Small intestine (tissue), 7 donors: Measurements from ENCODE around the gene FXYD2. TPM values are rescaled to one million over a fixed set of nuclear protein-coding genes. Genes with fewer than 3 reads are reported as not detected.

Experiments
- DNase-seq, 2 donors: peaks; one replicate each; pipeline versions ENCODE4 v3.0.0 to v3.0.0-alpha.2; 2013
- FAIRE-seq: peaks from 2 replicates; lab custom pipeline; 2012; peaks lifted over from hg19 to GRCh38; lab: Jason Lieb, UNC
- H3K27ac ChIP-seq, 3 donors: one replicate each; pipeline ENCODE4 v1.5.1; 2013; ENCODE audit warnings: low read length in 2 of 3, mild to moderate bottlenecking in 2 of 3, control low read depth in 1 of 3, inconsistent platforms in 1 of 3, low read depth in 1 of 3, moderate library complexity in 1 of 3
- H3K27me3 ChIP-seq, 3 donors: one replicate each; pipeline ENCODE4 v1.6.1; 2013; ENCODE audit warnings: low read length in 3 of 3, inconsistent platforms in 1 of 3; ENCODE audit not compliant: control insufficient read depth in 3 of 3, insufficient read depth in 3 of 3
- H3K36me3 ChIP-seq, 3 donors: one replicate each; pipeline ENCODE4 v1.6.1; 2013; ENCODE audit warnings: low read length in 3 of 3, inconsistent platforms in 1 of 3, low read depth in 1 of 3, mild to moderate bottlenecking in 1 of 3, moderate library complexity in 1 of 3; ENCODE audit not compliant: control insufficient read depth in 3 of 3, insufficient read depth in 2 of 3
- H3K4me1 ChIP-seq, 3 donors: one replicate each; pipeline ENCODE4 v1.6.1; 2013; ENCODE audit warnings: low read length in 2 of 3, inconsistent platforms in 1 of 3, low read depth in 1 of 3, mild to moderate bottlenecking in 1 of 3, moderate library complexity in 1 of 3; ENCODE audit not compliant: control insufficient read depth in 3 of 3, insufficient read depth in 2 of 3
- H3K4me3 ChIP-seq, 3 donors: one replicate each; pipeline ENCODE4 v1.5.1; 2013; ENCODE audit warnings: low read length in 3 of 3, control low read depth in 1 of 3, inconsistent platforms in 1 of 3, low read depth in 1 of 3, mild to moderate bottlenecking in 1 of 3, moderate library complexity in 1 of 3
- H3K9me3 ChIP-seq, 2 donors: one replicate each; pipeline ENCODE4 v1.6.1; 2013; ENCODE audit warnings: low read depth in 1 of 2, low read length in 1 of 2; ENCODE audit not compliant: control insufficient read depth in 2 of 2, insufficient read depth in 1 of 2
- WGBS, 3 donors: extraction: QIAGEN DNeasy Blood & Tissue Kit; methylation state at CpG; one replicate each; pipeline ENCODE4 v1.1.7; 2013; 5-methylcytosine and 5-hydroxymethylcytosine counted together
- polyA plus RNA-seq, 4 donors: library from polyadenylated mRNA; stranded (reverse) in 3 of 4; unstranded in 1 of 4; fragments of 200-250 nt in 3 of 4; fragments of 120-200 nt in 1 of 4; gene quantifications; one replicate each; pipeline versions ENCODE4 v1.2.1 to v1.2.3, GENCODE V29; 2013
- donor health status: healthy with polysubstance abuse.
- donor health status: control.
- donor health status: control.
- donor health status: Bipolar disorder and iron deficiency.
- donor health status: healthy.

Gene FXYD2
- polyA plus RNA-seq, 4 donors: 2.2 to 136 (median 3.2) TPM; not detected in 1

DNA sequence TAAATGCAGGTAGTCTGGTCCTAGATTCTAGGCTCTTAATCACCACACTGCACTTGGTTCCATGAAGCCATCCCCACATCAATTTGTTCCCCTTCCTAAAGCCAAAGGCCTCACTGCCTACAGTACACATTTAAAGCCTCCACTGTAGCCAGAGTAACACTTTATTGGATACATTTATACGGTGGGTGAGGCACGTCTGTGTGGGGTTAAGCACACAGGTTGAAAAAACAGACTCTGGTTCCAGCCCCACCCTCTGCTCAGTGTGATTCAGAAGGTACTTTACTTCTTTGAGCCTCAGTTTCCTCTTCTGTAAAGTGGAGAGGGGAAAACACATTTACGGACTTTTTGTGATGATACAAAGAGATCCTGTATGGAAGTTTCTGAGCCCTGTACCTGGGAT is 50.0 kb downstream of the FXYD2 start:
- H3K27me3 ChIP-seq: peaks cover 0 to 2% (median 0%) of the 10 kb centered on the region in 3 donors
- no peaks in the 10 kb centered on the region for H3K4me1 ChIP-seq
- H3K36me3 ChIP-seq: peaks cover 0 to 3% (median 0%) of the 10 kb centered on the region in 3 donors
- no peak for DNase-seq
- no peak overlapping the region for H3K27ac ChIP-seq
- no peak for FAIRE-seq
- no peaks in the 10 kb centered on the region for H3K9me3 ChIP-seq
- 48 to 81% (median 60%) methylated on average over 3 of the region's 3 CpGs for WGBS, 3 donors
- no peak overlapping the region for H3K4me3 ChIP-seq

DNA sequence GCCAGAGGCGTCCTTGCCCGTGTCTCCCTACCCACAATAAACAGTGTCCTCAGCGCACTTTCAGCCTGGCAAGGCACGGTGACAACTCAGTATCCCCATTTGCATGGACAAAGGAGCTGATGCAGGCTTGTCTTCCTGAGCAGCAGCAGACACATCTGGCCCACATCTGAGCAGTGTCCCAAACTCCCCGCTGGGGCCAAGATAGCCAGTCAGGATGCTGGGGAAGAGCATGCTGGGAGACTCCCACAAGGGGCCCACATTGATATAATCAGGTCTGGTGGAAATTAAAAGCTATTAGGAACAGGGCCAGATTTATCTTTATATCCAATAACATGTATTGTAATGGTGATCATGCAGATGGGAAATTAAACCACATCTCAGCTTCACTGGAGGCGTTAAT is 52.2 kb downstream of the FXYD2 start:
- Histone ChIP-seq H3K27ac (no peak overlapping the region), H3K27me3 (peaks cover 0 to 2% (median 0%) of the 10 kb centered on the region in 3 donors), H3K36me3 (peaks cover 0 to 3% (median 0%) of the 10 kb centered on the region in 3 donors), H3K4me3 (no peak overlapping the region), H3K4me1 (no peaks in the 10 kb centered on the region), H3K9me3 (no peaks in the 10 kb centered on the region)
- no peak for FAIRE-seq
- WGBS, 3 donors: 81 to 92% (median 91%) methylated on average over 6 of the region's 6 CpGs
- DNase-seq: no peak

DNA sequence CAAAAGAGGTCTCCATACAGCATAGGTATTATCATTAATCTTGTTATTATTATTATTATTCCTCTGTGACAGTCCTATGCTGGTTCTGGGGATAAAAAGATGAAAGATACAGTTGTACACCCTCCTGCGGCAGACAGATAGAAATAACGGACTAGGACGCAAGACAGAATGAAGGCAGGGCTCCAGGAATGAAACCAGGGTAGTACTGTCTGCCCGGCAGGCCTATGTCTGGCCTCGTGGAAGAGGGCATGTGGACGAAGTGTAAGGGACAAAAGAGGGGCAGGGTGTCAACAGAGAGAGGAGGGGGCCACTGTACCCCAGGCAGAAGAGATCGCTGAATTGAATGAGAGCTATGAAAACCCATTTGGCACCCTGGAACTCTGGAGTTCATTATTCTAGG is 52.7 kb downstream of the FXYD2 start:
- WGBS, 3 donors: 86 to 92% (median 87%) methylated on average over 7 of the region's 7 CpGs
- H3K4me1 ChIP-seq: no peaks in the 10 kb centered on the region
- FAIRE-seq: no peak
- peaks cover 0 to 3% (median 0%) of the 10 kb centered on the region in 3 donors for H3K36me3 ChIP-seq
- no peak overlapping the region for H3K27ac ChIP-seq
- DNase-seq: no peak
- no peaks in the 10 kb centered on the region for H3K9me3 ChIP-seq
- H3K4me3 ChIP-seq: no peak overlapping the region
- H3K27me3 ChIP-seq: peaks cover 0 to 2% (median 0%) of the 10 kb centered on the region in 3 donors

DNA sequence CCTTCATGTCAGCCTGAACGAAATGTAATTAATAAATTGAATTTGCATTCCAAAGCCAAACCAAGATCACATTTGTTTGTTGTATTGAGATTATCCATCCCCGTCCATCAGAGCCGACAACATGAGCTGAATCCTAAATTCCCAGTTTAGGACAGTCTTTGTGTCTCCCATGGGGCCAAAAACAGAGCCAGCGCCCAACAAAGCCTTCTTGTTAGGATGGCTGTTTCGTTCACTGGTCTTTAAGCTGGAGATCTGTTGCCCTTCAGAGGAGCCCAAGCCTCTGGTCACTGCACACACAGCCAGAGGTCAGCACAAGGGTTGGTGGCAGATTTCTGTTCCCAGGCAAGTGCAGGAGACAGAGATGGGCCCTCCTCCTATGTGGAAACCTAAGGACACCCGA is 53.3 kb downstream of the FXYD2 start:
- Histone ChIP-seq H3K27me3 (peaks cover 0 to 2% (median 0%) of the 10 kb centered on the region in 3 donors), H3K4me3 (no peak overlapping the region), H3K9me3 (no peaks in the 10 kb centered on the region), H3K36me3 (peaks cover 0 to 3% (median 0%) of the 10 kb centered on the region in 3 donors), H3K4me1 (no peaks in the 10 kb centered on the region), H3K27ac (no peak overlapping the region)
- DNase-seq: no peak
- WGBS, 3 donors: 86 to 90% (median 88%) methylated on average over 6 of the region's 6 CpGs
- FAIRE-seq: no peak

DNA sequence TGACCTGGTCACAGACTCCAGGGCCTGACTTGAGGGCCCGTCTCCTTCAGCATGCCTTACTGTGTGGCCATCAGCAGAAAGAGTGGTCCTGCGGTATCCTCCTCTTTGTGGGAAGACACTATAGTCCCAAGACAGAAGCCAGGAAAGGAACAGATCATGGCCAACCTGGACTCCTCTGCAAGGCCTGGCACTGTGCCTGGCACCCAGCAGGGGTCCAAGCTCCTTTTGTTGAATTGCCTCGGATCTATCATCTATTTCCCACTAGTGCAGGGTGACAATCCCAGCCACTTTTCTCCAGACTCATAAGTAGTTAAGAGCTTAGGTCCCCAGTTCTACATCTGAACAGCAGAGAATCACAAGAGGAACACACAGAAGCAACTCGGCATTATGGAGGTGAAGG is 54.5 kb downstream of the FXYD2 start:
- Histone ChIP-seq H3K4me1 (no peaks in the 10 kb centered on the region), H3K36me3 (peaks cover 0 to 3% (median 0%) of the 10 kb centered on the region in 3 donors), H3K27me3 (no peaks in the 10 kb centered on the region), H3K4me3 (no peak overlapping the region), H3K27ac (no peak overlapping the region), H3K9me3 (no peaks in the 10 kb centered on the region)
- FAIRE-seq (no peak), DNase-seq (no peak)
- WGBS, 3 donors: 85 to 94% (median 93%) methylated on average over 4 of the region's 4 CpGs

Other genes with a start within 250 kb of the FXYD2 start
- gene DSCAML1, start 27.5 kb downstream of the FXYD2 start, polyA plus RNA-seq: 1 to 10 TPM in 1 of 4 donors, under 1 TPM in 2, not detected in 1; under 0.01 to 3.3 (median 0.22) TPM
- 10 to 100 TPM in 3 of 4 donors, under 1 TPM in 1; 0.67 to 58.4 (median 22.6) TPM for gene FXYD6, start 51.9 kb upstream of the FXYD2 start, polyA plus RNA-seq
- 1 to 10 TPM in 1 of 4 donors, under 1 TPM in 1, not detected in 2; 0.18 to 6.8 TPM for gene TMPRSS13, start 104.7 kb upstream of the FXYD2 start, polyA plus RNA-seq
- 1 to 10 TPM; 1.1 to 9.3 (median 6.1) TPM for gene IL10RA, start 161.7 kb upstream of the FXYD2 start, polyA plus RNA-seq